ENCODE results near the gene DERL3.

GRCh38 chr22:23803001-23803819 is 35.6 kb downstream of the DERL3 start:
- TF ChIP-seq EZH2phosphoT487 (IDR thresholded peaks at IDR 0.05; ENCODE audit: low read depth) (no peak), CTCF (IDR thresholded peaks at IDR 0.05; ENCODE audit: low read depth, low read length) (no peak)
